Fibroblast of lung (primary cell): ENCODE data around the gene DIPK1B. TPM values are rescaled to one million over a fixed set of nuclear protein-coding genes. Genes with fewer than 3 reads are reported as not detected.

Experiments
- DNase-seq, 2 donors: peaks; one replicate each; pipeline versions ENCODE4 v3.0.0 to v3.0.0-alpha.2; 2010; ENCODE audit warnings: low read depth in 2 of 2
- H2AFZ ChIP-seq: 2 replicates; pipeline ENCODE4 v1.5.1; 2012; ENCODE audit warnings: low read length, control low read depth, inconsistent platforms
- H3K27ac ChIP-seq: 2 replicates; pipeline ENCODE4 v1.5.1; 2011; ENCODE audit warnings: low read length, control low read depth; ENCODE audit not compliant: insufficient read depth
- H3K27me3 ChIP-seq: 2 replicates; pipeline ENCODE4 v1.5.1; 2011; ENCODE audit warnings: mild to moderate bottlenecking, low read length; ENCODE audit not compliant: control insufficient read depth, insufficient read depth
- H3K36me3 ChIP-seq: 2 replicates; pipeline ENCODE4 v1.5.1; 2011; ENCODE audit warnings: low read length; ENCODE audit not compliant: control insufficient read depth, insufficient read depth
- H3K4me1 ChIP-seq: 2 replicates; pipeline ENCODE4 v1.5.1; 2011; ENCODE audit warnings: low read length; ENCODE audit not compliant: control insufficient read depth, insufficient read depth; ENCODE audit errors: extremely low read depth
- H3K4me2 ChIP-seq: 2 replicates; pipeline ENCODE4 v1.5.1; 2011; ENCODE audit warnings: low read length, control low read depth; ENCODE audit not compliant: insufficient read depth; ENCODE audit errors: extremely low read depth
- H3K4me3 ChIP-seq, 4 experiments: fragments of 200-600 bp in 1 of 4; sonication (generic) in 1 of 4; replicated peaks in 1 of 4; 2 replicates each; pipeline ENCODE4 v1.5.1; 2011 to 2016; ENCODE audit warnings: low read length in 4 of 4, low read depth in 3 of 4, mild to moderate bottlenecking in 3 of 4, control low read depth in 2 of 4, inconsistent platforms in 1 of 4, mixed read lengths in 1 of 4; ENCODE audit not compliant: insufficient read depth in 1 of 4; ENCODE audit errors: control extremely low read depth in 1 of 4
- H3K79me2 ChIP-seq: 2 replicates; pipeline ENCODE4 v1.5.1; 2012; ENCODE audit warnings: mild to moderate bottlenecking, low read length, inconsistent platforms; ENCODE audit not compliant: control insufficient read depth, insufficient read depth
- H3K9ac ChIP-seq: 2 replicates; pipeline ENCODE4 v1.5.1; 2011; ENCODE audit warnings: mild to moderate bottlenecking, low read length, control low read depth; ENCODE audit not compliant: insufficient read depth
- H3K9me3 ChIP-seq: 2 replicates; pipeline ENCODE4 v1.5.1; 2012; ENCODE audit warnings: low read depth, low read length; ENCODE audit not compliant: control insufficient read depth, insufficient read depth
- H4K20me1 ChIP-seq: 2 replicates; pipeline ENCODE4 v1.5.1; 2011; ENCODE audit warnings: low read length; ENCODE audit not compliant: control insufficient read depth, insufficient read depth; ENCODE audit errors: extremely low read depth
- EZH2 ChIP-seq: IDR thresholded peaks from 2 replicates; pipeline ENCODE4 v1.5.1; 2012; ENCODE audit warnings: low read length, control low read depth, mild to moderate bottlenecking; ENCODE audit errors: missing control alignments
- polyA plus RNA-seq, 2 donors: library from polyadenylated mRNA; depleted of rRNA in 1 of 2; stranded (reverse) in 1 of 2; unstranded in 1 of 2; fragments of >200 nt; gene quantifications; 2 replicates each; pipeline ENCODE4 v1.2.1, GENCODE V29; 2011 to 2012; ENCODE audit warnings: missing spikeins in 1 of 2
- total RNA-seq: library from RNA; depleted of rRNA; stranded (reverse); fragments of >200 nt; gene quantifications from 2 replicates; pipeline ENCODE4 v1.2.1, GENCODE V29; 2014
- TF ChIP-seq, protein P1 (sequence below), 2 donors: IDR thresholded peaks in 1 of 2; conservative IDR thresholded peaks in 1 of 2; 1 replicate in 1 of 2; 2 replicates in 1 of 2; pipeline ENCODE4 v1.5.1; 2011 to 2012; ENCODE audit warnings: low read length in 2 of 2, control low read depth in 1 of 2, inconsistent platforms in 1 of 2, low read depth in 1 of 2, mild to moderate bottlenecking in 1 of 2

The DIPK1B gene
- total and polyA plus RNA-seq, 2 donors (not counting 1 experiment from before 2014, with no cell fraction given): 0.16 to 0.33 TPM

DNA sequence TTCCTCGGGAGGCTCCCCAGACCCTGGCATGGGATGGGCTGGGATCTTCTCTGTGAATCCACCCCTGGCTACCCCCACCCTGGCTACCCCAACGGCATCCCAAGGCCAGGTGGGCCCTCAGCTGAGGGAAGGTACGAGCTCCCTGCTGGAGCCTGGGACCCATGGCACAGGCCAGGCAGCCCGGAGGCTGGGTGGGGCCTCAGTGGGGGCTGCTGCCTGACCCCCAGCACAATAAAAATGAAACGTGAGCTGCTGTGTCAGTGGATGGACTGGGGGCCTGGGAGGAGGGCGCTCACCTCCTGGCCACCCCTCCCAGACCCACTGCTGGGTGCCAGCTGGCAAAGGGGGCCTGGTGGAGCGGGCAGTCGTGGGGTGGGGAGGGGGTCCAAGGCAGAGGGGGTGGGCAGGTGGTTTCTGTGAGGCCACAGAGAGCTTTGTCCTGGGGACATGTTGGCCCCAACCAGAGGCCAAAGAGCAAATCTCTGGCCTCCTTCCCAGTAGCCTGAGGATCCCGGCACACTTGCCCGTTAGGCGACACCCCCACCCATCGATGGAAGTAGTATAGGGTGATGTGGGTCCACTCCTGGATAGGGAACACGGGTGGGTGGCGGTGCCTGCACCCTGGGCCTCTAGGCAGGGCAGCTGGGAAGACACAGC, 39.8 kb upstream of the DIPK1B start:
- no peak overlapping the region for H2AFZ ChIP-seq
- H3K27ac ChIP-seq: no peak overlapping the region
- no peaks in the 10 kb centered on the region for H3K27me3 ChIP-seq
- H3K4me1 ChIP-seq: no peaks in the 10 kb centered on the region
- no peak overlapping the region for H3K4me2 ChIP-seq
- no peaks in the 10 kb centered on the region for H3K9me3 ChIP-seq
- H3K9ac ChIP-seq: no peak overlapping the region
- H3K4me3 ChIP-seq: no peak overlapping the region
- TF ChIP-seq, protein P1, sequence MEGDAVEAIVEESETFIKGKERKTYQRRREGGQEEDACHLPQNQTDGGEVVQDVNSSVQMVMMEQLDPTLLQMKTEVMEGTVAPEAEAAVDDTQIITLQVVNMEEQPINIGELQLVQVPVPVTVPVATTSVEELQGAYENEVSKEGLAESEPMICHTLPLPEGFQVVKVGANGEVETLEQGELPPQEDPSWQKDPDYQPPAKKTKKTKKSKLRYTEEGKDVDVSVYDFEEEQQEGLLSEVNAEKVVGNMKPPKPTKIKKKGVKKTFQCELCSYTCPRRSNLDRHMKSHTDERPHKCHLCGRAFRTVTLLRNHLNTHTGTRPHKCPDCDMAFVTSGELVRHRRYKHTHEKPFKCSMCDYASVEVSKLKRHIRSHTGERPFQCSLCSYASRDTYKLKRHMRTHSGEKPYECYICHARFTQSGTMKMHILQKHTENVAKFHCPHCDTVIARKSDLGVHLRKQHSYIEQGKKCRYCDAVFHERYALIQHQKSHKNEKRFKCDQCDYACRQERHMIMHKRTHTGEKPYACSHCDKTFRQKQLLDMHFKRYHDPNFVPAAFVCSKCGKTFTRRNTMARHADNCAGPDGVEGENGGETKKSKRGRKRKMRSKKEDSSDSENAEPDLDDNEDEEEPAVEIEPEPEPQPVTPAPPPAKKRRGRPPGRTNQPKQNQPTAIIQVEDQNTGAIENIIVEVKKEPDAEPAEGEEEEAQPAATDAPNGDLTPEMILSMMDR (conservative IDR thresholded peaks at IDR 0.05 in 1 of 2, IDR thresholded peaks at IDR 0.05 in 1 of 2; ENCODE audit: low read depth in 1 of 2, low read length in 2 of 2): no peak
- no peak for TF ChIP-seq EZH2
- peaks cover 5% of the 10 kb centered on the region for H3K36me3 ChIP-seq
- H3K79me2 ChIP-seq: no peaks in the 10 kb centered on the region
- DNase-seq: no peak
- H4K20me1 ChIP-seq: no peaks in the 10 kb centered on the region

DNA sequence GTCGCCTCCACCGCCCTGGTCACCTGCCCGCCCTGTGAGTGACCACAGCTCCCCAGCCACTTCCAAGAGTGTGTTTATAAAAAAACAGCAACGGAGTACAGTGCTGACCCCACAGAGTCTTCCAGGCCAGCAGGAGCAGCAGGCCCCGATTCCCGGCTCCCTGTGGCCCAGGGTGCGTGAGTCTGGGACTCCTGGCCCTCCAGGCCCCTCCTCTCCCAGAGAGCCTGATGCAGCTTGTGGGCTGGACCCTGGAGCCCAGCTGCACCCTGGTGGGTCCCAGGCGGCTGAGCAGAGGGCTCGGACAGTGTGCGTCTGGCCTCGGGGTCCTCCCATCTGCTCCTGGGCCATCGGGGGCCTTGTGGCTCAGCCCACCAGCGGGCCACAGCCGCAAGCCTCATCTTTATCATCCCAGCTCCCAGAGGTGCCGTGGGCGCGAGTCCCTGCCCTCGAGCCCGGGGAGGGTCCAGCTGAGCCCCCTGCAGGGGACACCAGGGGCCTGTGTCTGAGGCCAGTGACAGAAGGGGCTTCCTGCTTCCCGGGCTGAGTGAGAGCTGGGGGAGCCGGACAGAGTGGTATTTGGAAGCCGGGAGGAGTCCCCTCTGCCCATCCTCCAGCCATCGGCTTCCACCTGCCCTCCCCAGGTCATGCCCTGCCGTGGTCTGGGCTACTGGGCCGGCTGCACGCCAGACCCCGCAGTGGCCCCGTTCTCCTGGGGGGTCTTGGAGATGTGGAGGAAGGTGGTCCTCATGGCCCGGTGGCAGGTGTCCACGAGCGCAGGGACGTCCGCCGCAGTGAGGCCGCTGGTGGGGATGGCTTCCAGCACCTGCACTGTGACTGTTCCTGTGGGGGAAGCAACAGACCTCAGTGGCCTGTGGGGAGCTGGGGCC, 39.0 kb upstream of the DIPK1B start:
- DNase-seq: no peak
- Histone ChIP-seq H3K9ac (no peak overlapping the region), H3K27ac (no peak overlapping the region), H3K4me3 (no peak overlapping the region), H3K4me1 (no peaks in the 10 kb centered on the region), H2AFZ (no peak overlapping the region), H3K27me3 (no peaks in the 10 kb centered on the region), H3K79me2 (no peaks in the 10 kb centered on the region), H3K4me2 (no peak overlapping the region), H3K9me3 (no peaks in the 10 kb centered on the region), H4K20me1 (no peaks in the 10 kb centered on the region), H3K36me3 (peaks cover 5% of the 10 kb centered on the region)
- TF ChIP-seq EZH2: no peak
- TF ChIP-seq, protein P1 (conservative IDR thresholded peaks at IDR 0.05 in 1 of 2, IDR thresholded peaks at IDR 0.05 in 1 of 2; ENCODE audit: low read depth in 1 of 2, low read length in 2 of 2): no peak

DNA sequence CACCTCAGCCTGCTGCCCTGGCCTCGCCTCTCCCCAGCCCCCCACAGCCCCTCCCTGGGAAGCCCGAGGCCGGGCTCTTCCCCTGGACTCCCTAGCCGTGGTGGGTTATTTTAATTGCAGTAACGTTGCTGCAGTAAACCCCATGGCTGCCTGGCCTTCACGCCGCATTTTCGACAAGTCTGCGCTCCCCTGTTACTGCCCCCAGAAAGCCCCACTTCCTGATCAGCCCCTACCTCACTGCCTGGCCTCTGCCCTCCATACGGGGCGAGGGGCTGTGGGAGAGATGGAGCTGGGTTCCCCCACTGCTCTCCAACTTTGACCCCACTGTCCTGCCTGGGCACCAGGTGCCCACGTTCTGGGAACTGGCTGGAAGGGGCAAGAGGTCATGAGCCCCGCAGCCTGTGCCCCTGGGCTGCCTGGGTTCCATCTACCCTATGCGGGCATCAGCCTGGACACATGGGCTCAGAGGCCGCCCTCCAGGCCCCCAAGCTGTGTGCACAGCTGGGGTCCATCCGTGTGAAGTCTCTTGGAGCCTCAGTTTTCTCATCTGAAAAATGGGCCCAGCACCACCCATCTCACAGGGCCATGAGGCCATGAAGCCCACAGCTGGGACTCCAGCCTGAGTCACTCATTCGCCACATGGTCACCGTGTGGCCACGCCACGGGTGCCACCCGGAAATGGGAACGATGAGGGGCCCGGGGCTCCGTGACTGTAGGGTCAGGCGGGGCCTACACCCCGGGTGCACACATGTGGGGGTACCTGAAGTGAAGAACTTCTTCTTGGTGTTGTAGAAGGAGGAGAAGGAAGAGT, 38.2 kb upstream of the DIPK1B start:
- no peak overlapping the region for H2AFZ ChIP-seq
- no peak for DNase-seq
- no peaks in the 10 kb centered on the region for H3K27me3 ChIP-seq
- peaks cover 5% of the 10 kb centered on the region for H3K36me3 ChIP-seq
- no peak for TF ChIP-seq EZH2
- TF ChIP-seq, protein P1 (conservative IDR thresholded peaks at IDR 0.05 in 1 of 2, IDR thresholded peaks at IDR 0.05 in 1 of 2; ENCODE audit: low read depth in 1 of 2, low read length in 2 of 2): no peak
- no peak overlapping the region for H3K27ac ChIP-seq
- H3K4me1 ChIP-seq: no peaks in the 10 kb centered on the region
- no peak overlapping the region for H3K4me3 ChIP-seq
- H4K20me1 ChIP-seq: no peaks in the 10 kb centered on the region
- H3K9ac ChIP-seq: no peak overlapping the region
- H3K79me2 ChIP-seq: no peaks in the 10 kb centered on the region
- H3K9me3 ChIP-seq: no peaks in the 10 kb centered on the region
- no peak overlapping the region for H3K4me2 ChIP-seq
